A673 (cell line): ENCODE data around the gene PLD1. TPM values are rescaled to one million over a fixed set of nuclear protein-coding genes. Genes with fewer than 3 reads are reported as not detected.

Experiments used
- BruUV-seq: library from RNA; stranded (reverse); fragments of 400-500 nt; replicated peaks from 2 replicates; lab custom pipeline; 2021; lab: Mats Ljungman, UMichigan
- CTCF ChIA-PET: fragments of 300-600 bp; sonication (Branson Sonifier 250); formaldehyde crosslinking; loops from one replicate; lab custom pipeline; 2022; ENCODE audit warnings: antibody characterized with exemption; lab: Charles Lee
- POLR2A ChIA-PET: fragments of 300-600 bp; sonication (Branson Sonifier 250); formaldehyde crosslinking; loops from one replicate; lab custom pipeline; 2022; ENCODE audit warnings: antibody characterized with exemption; ENCODE audit not compliant: low non-redundant PET; lab: Charles Lee
- DNase-seq: peaks from one replicate; pipeline ENCODE4 v3.0.0-alpha.2; 2015; ENCODE audit warnings: low spot score
- H3K27ac ChIP-seq: fragments of 200-600 bp; sonication (generic); 2 replicates; pipeline ENCODE4 v1.5.1; 2016; ENCODE audit warnings: mixed run types, low read depth, mild to moderate bottlenecking, mixed read lengths, antibody characterized with exemption, low read length; ENCODE audit not compliant: poor library complexity, severe bottlenecking
- H3K27me3 ChIP-seq: fragments of 200-600 bp; sonication (generic); replicated peaks from 2 replicates; pipeline ENCODE4 v1.6.1; 2017; ENCODE audit warnings: mixed run types, low read depth, mild to moderate bottlenecking, mixed read lengths, antibody characterized with exemption, low read length; ENCODE audit not compliant: insufficient read depth, poor library complexity
- H3K36me3 ChIP-seq: fragments of 200-600 bp; sonication (generic); 2 replicates; pipeline ENCODE4 v1.6.1; 2016; ENCODE audit warnings: mixed run types, mild to moderate bottlenecking, mixed read lengths, antibody characterized with exemption, low read length; ENCODE audit not compliant: insufficient read depth, poor library complexity, severe bottlenecking
- H3K4me1 ChIP-seq: fragments of 200-600 bp; sonication (generic); 2 replicates; pipeline ENCODE4 v1.6.1; 2017; ENCODE audit warnings: mixed run types, mild to moderate bottlenecking, mixed read lengths, antibody characterized with exemption, low read length; ENCODE audit not compliant: insufficient read depth, poor library complexity, severe bottlenecking
- H3K4me3 ChIP-seq: fragments of 200-600 bp; sonication (generic); 2 replicates; pipeline ENCODE4 v1.5.1; 2016; ENCODE audit warnings: low read depth, mixed run types, mild to moderate bottlenecking, mixed read lengths, low read length; ENCODE audit not compliant: poor library complexity, severe bottlenecking
- H3K9me3 ChIP-seq: fragments of 200-600 bp; sonication (generic); 2 replicates; pipeline ENCODE4 v1.6.1; 2016; ENCODE audit warnings: mixed run types, low read depth, mild to moderate bottlenecking, mixed read lengths, antibody characterized with exemption, low read length; ENCODE audit not compliant: poor library complexity, severe bottlenecking
- EZH2 ChIP-seq: fragments of 200-600 bp; sonication (generic); IDR thresholded peaks from 2 replicates; pipeline ENCODE4 v1.6.1; 2017; ENCODE audit warnings: borderline replicate concordance, low read depth, mild to moderate bottlenecking, mixed read lengths, antibody characterized with exemption, low read length; ENCODE audit not compliant: poor library complexity, severe bottlenecking
- intact Hi-C: fragments of 100-400 bp; cut with micrococcal nuclease; formaldehyde crosslinking; loops from one replicate; pipeline ENCODE4 v1.10.0; 2022; ENCODE audit not compliant: unreplicated experiment
- total RNA-seq: library from RNA; stranded (reverse); gene quantifications from 2 replicates; pipeline ENCODE4 v1.2.3, GENCODE V29; 2021
- TF ChIP-seq, protein P1 (sequence below): fragments of 300-800, 200-600 bp; sonication (generic); conservative IDR thresholded peaks from 2 replicates; pipeline ENCODE4 v1.5.1; 2017; ENCODE audit warnings: low read depth, mild to moderate bottlenecking, antibody characterized with exemption, low read length, moderate library complexity, mixed read lengths

The PLD1 gene
- total RNA-seq, 1 experiment from 2014 or later: 3.2 TPM

DNA sequence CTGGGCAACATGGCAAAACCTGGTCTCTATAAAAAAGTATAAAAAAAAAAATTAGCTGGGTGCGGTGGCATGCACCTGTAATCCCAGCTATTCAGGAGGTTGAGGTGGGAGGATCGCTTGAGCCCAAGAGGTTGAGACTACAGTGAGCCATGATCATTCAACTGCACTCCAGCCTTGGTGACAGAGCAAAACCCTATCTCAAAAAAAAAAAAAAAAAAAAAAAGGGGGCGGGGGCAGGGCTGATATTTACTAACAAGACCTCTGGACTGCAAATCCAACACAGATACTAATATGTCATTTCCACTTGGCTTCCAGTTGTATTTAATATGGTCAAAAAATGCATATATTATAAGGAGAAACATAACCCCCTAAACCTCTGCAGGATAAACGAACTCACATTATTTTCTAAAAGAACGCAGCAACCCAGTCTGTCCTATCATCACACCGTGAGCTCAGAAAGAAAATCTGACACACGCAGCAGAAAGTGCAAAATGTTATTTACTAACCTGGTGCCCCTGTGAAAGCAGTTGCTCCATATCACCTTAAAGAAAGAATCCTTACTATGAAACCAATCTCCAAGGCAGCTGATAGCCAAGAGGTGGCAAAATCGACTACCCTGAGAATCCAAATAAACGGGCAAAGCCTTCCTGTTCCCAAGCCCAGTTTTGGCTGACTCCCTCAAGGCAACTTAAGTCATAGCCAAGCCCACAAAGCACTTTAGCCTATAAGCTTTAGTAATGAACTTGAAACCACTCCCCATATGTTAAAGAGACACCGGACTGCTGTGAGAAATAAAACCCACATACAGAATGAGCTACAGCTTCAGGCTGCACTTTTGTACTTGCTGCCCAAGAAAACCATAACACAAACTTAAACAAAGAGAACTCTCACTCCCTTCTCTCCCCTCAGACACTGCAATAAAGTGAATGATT lies 39.3 kb downstream of the PLD1 start:
- peak; percentile 87 for DNase-seq
- no peak overlapping the region for H3K27ac ChIP-seq
- POLR2A ChIA-PET: no interaction called here
- no peaks in the 10 kb centered on the region for H3K36me3 ChIP-seq
- no TSS peak for BruUV-seq
- H3K9me3 ChIP-seq: no peaks in the 10 kb centered on the region
- CTCF ChIA-PET: interaction anchor here (0.5 to 2.1 kb wide), 4 partner anchors 59 to 721 kb away, joined by 3 to 23 read pairs (median 6); no protein-coding TSS in a partner anchor
- H3K4me1 ChIP-seq: peaks cover 23% of the 10 kb centered on the region
- H3K4me3 ChIP-seq: no peak overlapping the region
- H3K27me3 ChIP-seq: no peaks in the 10 kb centered on the region
- TF ChIP-seq, protein P1, sequence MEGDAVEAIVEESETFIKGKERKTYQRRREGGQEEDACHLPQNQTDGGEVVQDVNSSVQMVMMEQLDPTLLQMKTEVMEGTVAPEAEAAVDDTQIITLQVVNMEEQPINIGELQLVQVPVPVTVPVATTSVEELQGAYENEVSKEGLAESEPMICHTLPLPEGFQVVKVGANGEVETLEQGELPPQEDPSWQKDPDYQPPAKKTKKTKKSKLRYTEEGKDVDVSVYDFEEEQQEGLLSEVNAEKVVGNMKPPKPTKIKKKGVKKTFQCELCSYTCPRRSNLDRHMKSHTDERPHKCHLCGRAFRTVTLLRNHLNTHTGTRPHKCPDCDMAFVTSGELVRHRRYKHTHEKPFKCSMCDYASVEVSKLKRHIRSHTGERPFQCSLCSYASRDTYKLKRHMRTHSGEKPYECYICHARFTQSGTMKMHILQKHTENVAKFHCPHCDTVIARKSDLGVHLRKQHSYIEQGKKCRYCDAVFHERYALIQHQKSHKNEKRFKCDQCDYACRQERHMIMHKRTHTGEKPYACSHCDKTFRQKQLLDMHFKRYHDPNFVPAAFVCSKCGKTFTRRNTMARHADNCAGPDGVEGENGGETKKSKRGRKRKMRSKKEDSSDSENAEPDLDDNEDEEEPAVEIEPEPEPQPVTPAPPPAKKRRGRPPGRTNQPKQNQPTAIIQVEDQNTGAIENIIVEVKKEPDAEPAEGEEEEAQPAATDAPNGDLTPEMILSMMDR: no peak
- no peak for TF ChIP-seq EZH2
- intact Hi-C loops: loop anchor here (5.0 to 10.0 kb wide), 4 partner anchors 156 to 809 kb away; no protein-coding TSS in a partner anchor

DNA sequence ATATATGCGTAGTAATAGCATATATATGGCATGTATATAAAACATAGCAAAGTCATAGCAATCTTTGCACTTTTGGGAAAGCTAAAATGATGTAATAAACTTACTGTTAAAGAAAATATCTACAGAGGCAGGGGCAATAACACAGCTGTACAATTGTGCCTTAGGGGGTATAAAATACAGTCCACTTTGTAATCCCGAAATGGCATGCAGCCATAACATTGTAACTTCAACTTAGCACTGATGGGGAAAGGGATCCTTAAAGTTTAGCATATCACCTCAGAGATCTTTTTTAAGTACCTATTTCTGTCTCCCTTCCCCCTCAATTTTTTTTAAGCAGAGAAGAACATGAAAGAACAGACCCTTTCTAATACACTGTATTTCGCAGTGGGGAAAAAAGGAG lies 40.8 kb downstream of the PLD1 start:
- POLR2A ChIA-PET: no interaction called here
- TF ChIP-seq EZH2: no peak
- TF ChIP-seq, protein P1: no peak
- H3K4me3 ChIP-seq: no peak overlapping the region

DNA sequence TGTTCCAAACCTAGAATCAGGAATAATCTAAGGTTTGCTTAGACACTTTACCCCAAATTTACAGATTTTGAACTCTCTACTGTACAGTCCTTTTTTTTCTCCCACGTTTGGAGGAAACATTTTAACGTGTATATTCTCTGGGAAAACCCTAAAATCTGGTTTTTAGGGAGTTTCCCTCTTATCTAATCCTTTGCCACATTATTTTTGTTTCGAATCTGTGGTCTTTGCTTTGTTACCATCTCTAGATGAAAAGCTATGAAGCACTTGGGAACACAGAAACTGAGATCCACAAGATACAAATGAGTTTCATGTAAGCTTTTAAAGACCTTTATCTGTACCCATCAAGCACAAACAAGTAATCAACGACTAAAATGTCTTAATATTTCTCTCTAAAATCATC lies 41.3 kb downstream of the PLD1 start:
- BruUV-seq: no TSS peak
- TF ChIP-seq, protein P1: no peak
- no peak for TF ChIP-seq EZH2
- intact Hi-C loops: no loop called here

More for the DNA sequence above, 40.8 kb downstream of the PLD1 start:
- H3K27me3 ChIP-seq: no peaks in the 10 kb centered on the region
- no peaks in the 10 kb centered on the region for H3K9me3 ChIP-seq
- CTCF ChIA-PET: no interaction called here
- H3K36me3 ChIP-seq: no peaks in the 10 kb centered on the region
- no peak overlapping the region for H3K27ac ChIP-seq
- DNase-seq: no peak
- intact Hi-C loops: no loop called here
- peaks cover 23% of the 10 kb centered on the region for H3K4me1 ChIP-seq
- no TSS peak for BruUV-seq

More for the DNA sequence above, 41.3 kb downstream of the PLD1 start:
- Histone ChIP-seq H3K9me3 (no peaks in the 10 kb centered on the region), H3K4me3 (no peak overlapping the region), H3K4me1 (peaks cover 23% of the 10 kb centered on the region), H3K36me3 (no peaks in the 10 kb centered on the region), H3K27me3 (no peaks in the 10 kb centered on the region), H3K27ac (no peak overlapping the region)
- CTCF ChIA-PET: no interaction called here
- POLR2A ChIA-PET: no interaction called here
- no peak for DNase-seq
